GM12878 (cell line): ENCODE measurements around the gene AIFM1. TPM values are rescaled to one million over a fixed set of nuclear protein-coding genes. Genes with fewer than 3 reads are reported as not detected.
A peak's percentile ranks its signal among the peaks of the same experiment; 100 is the strongest.

Experiments used
- ASH2L ChIP-seq: fragments of 300-600, 200-600 bp; sonication (generic); IDR thresholded peaks from 2 replicates; pipeline ENCODE4 v1.6.1; 2017; ENCODE audit warnings: low read depth, mild to moderate bottlenecking, borderline replicate concordance
- BACH1 ChIP-seq: fragments of 450-650 bp; IDR thresholded peaks from 2 replicates; pipeline ENCODE4 v1.6.1; 2017; ENCODE audit warnings: mild to moderate bottlenecking, borderline replicate concordance
- BCL11A ChIP-seq: IDR thresholded peaks from 2 replicates; pipeline ENCODE4 v1.6.1; 2011; ENCODE audit warnings: low read depth, low read length
- CEBPB ChIP-seq, 2 experiments: fragments of 150-350 bp in 1 of 2; IDR thresholded peaks; 2 replicates each; pipeline ENCODE4 v1.6.1; 2012 to 2014; ENCODE audit warnings: low read depth in 2 of 2, low read length in 2 of 2, borderline replicate concordance in 1 of 2, inconsistent platforms in 1 of 2
- CHD2 ChIP-seq: IDR thresholded peaks from 2 replicates; pipeline ENCODE4 v1.6.1; 2011; ENCODE audit warnings: low read depth, low read length, improper control_type of control experiment, borderline replicate concordance
- EED ChIP-seq: sonication (generic); IDR thresholded peaks from 2 replicates; pipeline ENCODE4 v1.6.1; 2016; ENCODE audit warnings: antibody characterized with exemption, low read depth
- EGR1 ChIP-seq, 2 experiments: IDR thresholded peaks; 1 replicate in 1 of 2; 2 replicates in 1 of 2; pipeline ENCODE4 v1.6.1; 2011 to 2012; ENCODE audit warnings: low read depth in 2 of 2, low read length in 2 of 2, borderline replicate concordance in 1 of 2, mild to moderate bottlenecking in 1 of 2, moderate library complexity in 1 of 2
- ELK1 ChIP-seq: IDR thresholded peaks from 2 replicates; pipeline ENCODE4 v1.6.1; 2012; ENCODE audit warnings: low read depth, low read length, improper control_type of control experiment
- HDAC2 ChIP-seq: fragments of 200-600 bp; sonication (generic); IDR thresholded peaks from 2 replicates; pipeline ENCODE4 v1.6.1; 2017
- MEF2A ChIP-seq: IDR thresholded peaks from 2 replicates; pipeline ENCODE4 v1.6.1; 2011; ENCODE audit warnings: low read depth, mild to moderate bottlenecking, low read length, moderate library complexity; ENCODE audit not compliant: insufficient read depth
- MXI1 ChIP-seq: fragments of 150-350 bp; IDR thresholded peaks from 2 replicates; pipeline ENCODE4 v1.6.1; 2011; ENCODE audit warnings: low read depth, mild to moderate bottlenecking, inconsistent platforms, low read length, improper control_type of control experiment
- MYC ChIP-seq: IDR thresholded peaks from 2 replicates; pipeline ENCODE4 v1.6.1; 2011; ENCODE audit warnings: mild to moderate bottlenecking, low read length, moderate library complexity, inconsistent platforms; ENCODE audit not compliant: insufficient read depth, insufficient replicate concordance, insufficient read length, severe bottlenecking
- NBN ChIP-seq: fragments of 450-650 bp; IDR thresholded peaks from 2 replicates; pipeline ENCODE4 v1.6.1; 2016
- PKNOX1 ChIP-seq: fragments of 450-650 bp; IDR thresholded peaks from 2 replicates; pipeline ENCODE4 v1.6.1; 2016; ENCODE audit warnings: mild to moderate bottlenecking
- POLR2A ChIP-seq: IDR thresholded peaks from 2 replicates; pipeline ENCODE4 v1.6.1; 2011; ENCODE audit warnings: low read depth, mild to moderate bottlenecking, low read length
- RCOR1 ChIP-seq: conservative IDR thresholded peaks from 2 replicates; pipeline ENCODE4 v1.6.1; 2012; ENCODE audit warnings: low read depth, low read length, improper control_type of control experiment
- RELB ChIP-seq: fragments of 450-650 bp; IDR thresholded peaks from 2 replicates; pipeline ENCODE4 v1.6.1; 2017; ENCODE audit warnings: low read depth, mild to moderate bottlenecking, moderate library complexity
- SP1 ChIP-seq: IDR thresholded peaks from one replicate; pipeline ENCODE4 v1.6.1; 2011; ENCODE audit warnings: low read depth, low read length
- YBX1 ChIP-seq: fragments of 450-650 bp; IDR thresholded peaks from 2 replicates; pipeline ENCODE4 v1.6.1; 2016; ENCODE audit warnings: antibody characterized with exemption
- ZNF24 ChIP-seq: fragments of 450-650 bp; IDR thresholded peaks from 2 replicates; pipeline ENCODE4 v1.6.1; 2017; ENCODE audit warnings: antibody characterized with exemption, mild to moderate bottlenecking
- polyA plus RNA-seq, 11 experiments: library from polyadenylated mRNA; depleted of rRNA in 4 of 11; unstranded in 6 of 11; stranded (reverse) in 5 of 11; fragments of >200 nt; fragmentation: Nextera tagmentation in 4 of 11; fragmentation: Illumina TruSeq in 1 of 11; extraction: Ambion mirVana in 4 of 11; extraction: Trizol in 1 of 11; gene quantifications; 1 replicate in 1 of 11; 2 replicates in 10 of 11; pipeline versions ENCODE4 v1.2.1 to v1.2.3, GENCODE V29; 2011 to 2016; ENCODE audit warnings: inconsistent platforms in 2 of 11, missing spikeins in 2 of 11, low read depth in 1 of 11
- total RNA-seq, 4 experiments: library from RNA; depleted of rRNA in 3 of 4; stranded (reverse); fragments of >200 nt in 3 of 4; fragmentation: Illumina TruSeq in 1 of 4; extraction: Trizol in 1 of 4; gene quantifications; 2 replicates each; pipeline versions ENCODE4 v1.2.1 to v1.2.3, GENCODE V29; 2013 to 2021
- TF ChIP-seq, protein P1 (sequence below): IDR thresholded peaks from 2 replicates; pipeline ENCODE4 v1.6.1; 2011; ENCODE audit warnings: mild to moderate bottlenecking, low read depth, low read length, moderate library complexity; ENCODE audit not compliant: insufficient replicate concordance
- TF ChIP-seq, protein P2 (sequence below): IDR thresholded peaks from 2 replicates; pipeline ENCODE4 v1.6.1; 2011; ENCODE audit warnings: low read depth, low read length, improper control_type of control experiment, borderline replicate concordance

AIFM1 gene
- total and polyA plus RNA-seq, 10 of the 15 experiments (the other 5 are each of a cell fraction or from before 2014, with no cell fraction given) = 44.2 to 121 (median 80.0) TPM

- TF ChIP-seq, protein P1, sequence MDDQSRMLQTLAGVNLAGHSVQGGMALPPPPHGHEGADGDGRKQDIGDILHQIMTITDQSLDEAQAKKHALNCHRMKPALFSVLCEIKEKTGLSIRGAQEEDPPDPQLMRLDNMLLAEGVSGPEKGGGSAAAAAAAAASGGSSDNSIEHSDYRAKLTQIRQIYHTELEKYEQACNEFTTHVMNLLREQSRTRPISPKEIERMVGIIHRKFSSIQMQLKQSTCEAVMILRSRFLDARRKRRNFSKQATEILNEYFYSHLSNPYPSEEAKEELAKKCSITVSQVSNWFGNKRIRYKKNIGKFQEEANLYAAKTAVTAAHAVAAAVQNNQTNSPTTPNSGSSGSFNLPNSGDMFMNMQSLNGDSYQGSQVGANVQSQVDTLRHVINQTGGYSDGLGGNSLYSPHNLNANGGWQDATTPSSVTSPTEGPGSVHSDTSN = no peak
- no peak for TF ChIP-seq YBX1
- no peak for TF ChIP-seq HDAC2
- 0 out of 3 replicates have a peak, but pooled peaks of 1 of the 2 experiments have one; percentile 14 for TF ChIP-seq EGR1 (IDR thresholded peaks at IDR 0.05; ENCODE audit: borderline replicate concordance in 1 of 2, low read depth in 2 of 2, low read length in 2 of 2)
- TF ChIP-seq ASH2L = 0 out of 2 replicates have a peak, but pooled peaks have one; percentile 66
- 0 out of 2 replicates have a peak, but pooled peaks have one; percentile 12 for TF ChIP-seq CHD2
- no peak for TF ChIP-seq CEBPB (IDR thresholded peaks at IDR 0.05; ENCODE audit: borderline replicate concordance in 1 of 2, low read depth in 2 of 2, low read length in 2 of 2)
- peak; percentile 97 for TF ChIP-seq SP1
- TF ChIP-seq, protein P2, sequence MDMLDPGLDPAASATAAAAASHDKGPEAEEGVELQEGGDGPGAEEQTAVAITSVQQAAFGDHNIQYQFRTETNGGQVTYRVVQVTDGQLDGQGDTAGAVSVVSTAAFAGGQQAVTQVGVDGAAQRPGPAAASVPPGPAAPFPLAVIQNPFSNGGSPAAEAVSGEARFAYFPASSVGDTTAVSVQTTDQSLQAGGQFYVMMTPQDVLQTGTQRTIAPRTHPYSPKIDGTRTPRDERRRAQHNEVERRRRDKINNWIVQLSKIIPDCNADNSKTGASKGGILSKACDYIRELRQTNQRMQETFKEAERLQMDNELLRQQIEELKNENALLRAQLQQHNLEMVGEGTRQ = no peak
- TF ChIP-seq MXI1 = no peak; the same call in 1 of the 2 replicates
- peak; percentile 74 for TF ChIP-seq PKNOX1
- TF ChIP-seq POLR2A = peak; percentile 84
- no peak for TF ChIP-seq BCL11A
- TF ChIP-seq RCOR1 = peak; percentile 84; the same call in 1 of the 2 replicates
- TF ChIP-seq ZNF24 = no peak
- TF ChIP-seq ELK1 = 0 out of 2 replicates have a peak, but pooled peaks have one; percentile 40
- TF ChIP-seq NBN = peak; percentile 95
- TF ChIP-seq EED = 0 out of 2 replicates have a peak, but pooled peaks have one; percentile 49
- peak; percentile 99 for TF ChIP-seq RELB
- TF ChIP-seq MEF2A = no peak
- TF ChIP-seq BACH1 = no peak
- TF ChIP-seq MYC = no peak
Observed at GRCh38 chrX:130165703-130166502, at the start of gene AIFM1 (continued).
